ENCODE measurements around the gene SDHA. TPM values are rescaled to one million over a fixed set of nuclear protein-coding genes. Genes with fewer than 3 reads are reported as not detected.
"Not testable (repeated sequence)": the region's sequence is repeated elsewhere in the genome, so short reads cannot be mapped to it uniquely, and the experiment has no call there.

Gene SDHA
- total RNA-seq, 1 donor from 2014 or later: 73.5 TPM

- Mint-ChIP-seq H3K4me3 (ENCODE audit: unreplicated experiment) (peak overlapping the region; percentile 98), H3K36me3 (ENCODE audit: low read depth, unreplicated experiment) (peaks cover 3% of the 10 kb centered on the region), H3K9me3 (ENCODE audit: unreplicated experiment) (no peaks in the 10 kb centered on the region), H3K27me3 (ENCODE audit: unreplicated experiment) (peaks cover 2% of the 10 kb centered on the region), H3K4me1 (ENCODE audit: unreplicated experiment) (peaks cover 17% of the 10 kb centered on the region), H3K27ac (ENCODE audit: unreplicated experiment) (peak overlapping the region; percentile 72)
- peak; percentile 41 for DNase-seq (ENCODE audit: low spot score)
- no peak for TF ChIP-seq CTCF (IDR thresholded peaks at IDR 0.05; ENCODE audit: unreplicated experiment)
Observed at GRCh38 chr5:218457-219291, 554 bp downstream of the SDHA start.

GRCh38 chr5:219460-219863, 1.3 kb downstream of the SDHA start:
- TF ChIP-seq CTCF (IDR thresholded peaks at IDR 0.05; ENCODE audit: unreplicated experiment): no peak
- no peak for DNase-seq (ENCODE audit: low spot score)
- Mint-ChIP-seq H3K4me1 (ENCODE audit: unreplicated experiment) (peaks cover 17% of the 10 kb centered on the region), H3K4me3 (ENCODE audit: unreplicated experiment) (peak overlapping the region; percentile 98), H3K27me3 (ENCODE audit: unreplicated experiment) (peaks cover 2% of the 10 kb centered on the region), H3K9me3 (ENCODE audit: unreplicated experiment) (no peaks in the 10 kb centered on the region), H3K27ac (ENCODE audit: unreplicated experiment) (peak overlapping the region; percentile 13), H3K36me3 (ENCODE audit: low read depth, unreplicated experiment) (peaks cover 4% of the 10 kb centered on the region)

GRCh38 chr5:219991-220390, 1.9 kb downstream of the SDHA start:
- DNase-seq (ENCODE audit: low spot score): no peak
- H3K27ac Mint-ChIP-seq (ENCODE audit: unreplicated experiment): no peak overlapping the region
- peaks cover 2% of the 10 kb centered on the region for H3K27me3 Mint-ChIP-seq (ENCODE audit: unreplicated experiment)
- no peaks in the 10 kb centered on the region for H3K9me3 Mint-ChIP-seq (ENCODE audit: unreplicated experiment)
- peaks cover 8% of the 10 kb centered on the region for H3K36me3 Mint-ChIP-seq (ENCODE audit: low read depth, unreplicated experiment)
- H3K4me1 Mint-ChIP-seq (ENCODE audit: unreplicated experiment): peaks cover 17% of the 10 kb centered on the region
- H3K4me3 Mint-ChIP-seq (ENCODE audit: unreplicated experiment): peak overlapping the region; percentile 98
- no peak for TF ChIP-seq CTCF (IDR thresholded peaks at IDR 0.05; ENCODE audit: unreplicated experiment)

DNA sequence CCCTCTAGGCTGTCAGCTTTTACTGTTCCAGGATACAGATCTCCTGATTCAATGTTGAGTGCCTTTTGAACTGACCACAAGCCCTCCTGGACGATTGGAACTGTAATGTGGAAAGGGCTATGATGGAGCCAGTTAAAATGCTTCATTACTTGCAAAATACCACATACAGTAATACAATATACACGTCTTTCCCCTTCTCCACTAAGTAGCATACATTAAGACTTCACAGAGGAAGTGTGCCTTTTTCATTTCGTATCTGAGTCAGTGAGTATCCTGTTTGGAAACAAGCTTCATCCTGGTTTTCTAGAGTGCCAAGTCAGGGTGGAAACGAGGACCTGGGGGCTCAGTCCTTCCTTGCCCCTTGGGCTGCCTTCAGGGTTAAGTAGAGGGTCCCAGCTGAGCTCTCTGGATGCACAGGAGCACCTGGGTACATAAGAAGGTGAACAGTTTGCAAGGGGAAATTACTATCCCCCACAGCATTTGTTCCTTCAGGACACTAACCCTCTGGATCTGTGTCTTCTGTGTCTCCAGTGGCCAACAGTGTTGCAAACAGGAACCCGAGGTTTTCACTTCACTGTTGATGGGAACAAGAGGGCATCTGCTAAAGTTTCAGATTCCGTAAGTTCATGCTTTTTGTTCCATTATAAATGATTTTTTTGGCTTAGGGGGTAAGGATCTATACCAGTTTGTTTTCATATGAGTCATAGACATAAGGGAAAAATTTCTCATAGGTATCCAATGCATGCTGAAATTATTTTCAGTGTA, 5.0 kb downstream of the SDHA start:
- H3K27me3 Mint-ChIP-seq (ENCODE audit: unreplicated experiment); H3K4me3 Mint-ChIP-seq (ENCODE audit: unreplicated experiment); H3K9me3 Mint-ChIP-seq (ENCODE audit: unreplicated experiment); DNase-seq (ENCODE audit: low spot score): not testable (repeated sequence)
- Mint-ChIP-seq H3K4me1 (ENCODE audit: unreplicated experiment) (peaks cover 12% of the 10 kb centered on the region), H3K36me3 (ENCODE audit: low read depth, unreplicated experiment) (peaks cover 27% of the 10 kb centered on the region), H3K27ac (ENCODE audit: unreplicated experiment) (peak overlapping the region; percentile 69)

DNA sequence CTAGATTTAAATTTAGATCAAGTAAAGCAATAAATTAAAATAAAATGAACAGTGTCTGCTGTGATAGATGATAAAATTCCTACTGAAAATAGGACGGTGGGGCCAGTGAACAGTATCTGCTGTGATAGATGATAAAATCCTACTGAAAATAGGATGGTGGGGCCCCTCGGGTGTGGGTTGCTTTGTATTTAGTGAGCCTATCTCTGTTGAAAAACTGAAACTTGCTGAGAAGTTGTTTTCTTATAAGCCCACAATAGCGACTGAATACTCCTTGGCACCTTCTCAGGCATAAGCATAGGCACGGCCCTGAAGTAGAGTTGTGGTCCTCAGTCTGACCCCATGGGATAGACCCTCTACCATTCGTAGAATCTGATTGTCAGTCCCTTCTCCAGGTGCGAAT, 5.7 kb downstream of the SDHA start:
- TF ChIP-seq CTCF (IDR thresholded peaks at IDR 0.05; ENCODE audit: unreplicated experiment): no peak
- DNase-seq (ENCODE audit: low spot score): no peak
- Mint-ChIP-seq H3K4me1 (ENCODE audit: unreplicated experiment) (peaks cover 12% of the 10 kb centered on the region), H3K27me3 (ENCODE audit: unreplicated experiment) (no peaks in the 10 kb centered on the region), H3K27ac (ENCODE audit: unreplicated experiment) (no peak overlapping the region), H3K4me3 (ENCODE audit: unreplicated experiment) (no peak overlapping the region), H3K36me3 (ENCODE audit: low read depth, unreplicated experiment) (peaks cover 30% of the 10 kb centered on the region), H3K9me3 (ENCODE audit: unreplicated experiment) (no peaks in the 10 kb centered on the region)

All from endothelial cell (in vitro differentiated cells).